TTC549 (cell line): ENCODE data around the gene TNFSF10.
"Not testable (repeated sequence)": the region's sequence is repeated elsewhere in the genome, so short reads cannot be mapped to it uniquely, and the experiment has no call there.

Source experiments
- FAIRE-seq: peaks from 2 replicates; lab custom pipeline; 2012; peaks lifted over from hg19 to GRCh38; lab: Jason Lieb, UNC

The TNFSF10 gene

DNA sequence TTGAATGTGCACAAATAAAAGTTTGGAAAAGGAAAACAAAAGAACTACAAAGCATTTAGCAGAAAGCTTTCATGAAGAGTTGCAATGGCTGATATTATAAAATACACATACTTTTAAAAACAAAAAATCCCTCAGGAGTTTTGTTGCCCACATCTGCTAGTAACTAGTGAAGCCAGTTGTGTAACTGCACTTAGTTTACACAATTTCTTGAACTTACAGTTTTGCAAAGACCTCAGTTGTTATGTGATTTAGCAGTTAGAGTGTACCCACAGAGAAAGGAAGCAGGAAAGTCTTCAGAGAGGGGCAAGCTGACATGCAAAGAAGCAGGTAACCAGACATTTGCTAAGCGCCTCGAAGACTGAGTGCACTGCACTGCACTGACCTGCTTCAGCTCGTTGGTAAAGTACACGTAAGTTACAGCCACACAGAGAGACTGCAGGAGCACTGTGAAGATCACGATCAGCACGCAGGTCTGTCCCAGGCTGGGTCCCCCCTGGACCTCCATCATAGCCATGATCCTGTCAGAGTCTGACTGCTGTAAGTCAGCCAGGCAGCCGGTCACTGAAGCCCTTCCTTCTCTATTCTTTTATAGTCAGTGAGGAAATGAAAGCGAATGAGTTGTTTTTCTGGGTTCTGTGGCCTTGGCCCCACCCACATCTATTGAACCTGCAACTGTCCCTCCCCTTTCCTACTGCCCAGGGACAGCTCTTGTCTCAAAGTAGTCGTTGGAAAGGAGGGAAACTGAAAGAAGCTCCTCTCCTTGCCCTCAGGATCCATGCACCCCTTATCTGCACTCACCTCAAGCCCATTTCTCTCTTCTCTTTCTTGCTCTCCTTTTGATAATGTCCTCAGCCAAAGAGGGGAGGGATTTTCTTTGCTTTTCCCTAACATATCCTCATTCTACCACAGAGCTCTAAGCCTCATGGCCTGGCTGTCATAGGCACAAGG lies at the start of gene TNFSF10:
TNFSF10 (minus strand) TSS at position 560 of the 948 bp plus-strand sequence; CDS start at position 514, 46 bp downstream.
- FAIRE-seq: no peak

DNA sequence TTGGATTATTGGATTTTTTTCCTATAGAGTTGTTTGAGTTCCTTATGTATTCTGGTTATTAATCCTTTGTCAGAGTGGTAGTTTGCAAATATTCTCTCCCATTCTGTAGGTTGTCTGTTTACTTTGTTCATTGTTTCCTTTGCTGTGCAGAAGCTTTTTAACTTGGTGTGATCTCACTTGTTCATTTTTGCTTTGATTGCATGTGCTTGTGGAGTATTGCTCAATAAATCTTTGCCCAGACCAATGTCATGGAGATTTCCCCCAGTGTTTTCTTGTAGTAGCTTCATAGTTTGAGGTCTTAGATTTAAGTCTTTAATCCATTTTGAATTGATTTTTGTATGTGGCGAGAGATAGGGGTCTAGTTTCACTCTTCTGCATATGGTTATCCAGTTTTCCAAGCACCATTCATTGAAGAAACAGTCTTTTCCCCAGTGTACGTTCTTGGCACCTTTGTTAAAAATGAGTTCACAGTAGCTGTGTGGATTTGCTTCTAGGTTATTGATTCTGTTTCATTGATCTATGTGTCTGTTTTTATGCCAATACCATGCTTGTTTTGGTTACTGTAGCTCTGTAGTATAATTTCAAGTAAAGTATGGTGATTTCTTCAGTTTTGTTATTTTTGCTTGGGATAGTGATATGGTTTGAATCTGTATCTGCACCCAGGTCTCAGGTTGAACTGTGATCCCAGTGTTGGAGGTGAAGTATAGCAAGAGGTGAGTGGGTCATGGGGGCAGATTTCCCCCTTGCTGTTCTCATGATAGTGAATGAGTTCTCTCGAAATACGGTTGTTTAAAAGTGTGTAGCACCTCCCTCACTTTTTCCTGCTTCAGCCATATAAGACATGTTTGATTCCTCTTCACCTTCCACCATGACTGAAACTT lies 46.1 kb upstream of the TNFSF10 start:
- FAIRE-seq: no peak

DNA sequence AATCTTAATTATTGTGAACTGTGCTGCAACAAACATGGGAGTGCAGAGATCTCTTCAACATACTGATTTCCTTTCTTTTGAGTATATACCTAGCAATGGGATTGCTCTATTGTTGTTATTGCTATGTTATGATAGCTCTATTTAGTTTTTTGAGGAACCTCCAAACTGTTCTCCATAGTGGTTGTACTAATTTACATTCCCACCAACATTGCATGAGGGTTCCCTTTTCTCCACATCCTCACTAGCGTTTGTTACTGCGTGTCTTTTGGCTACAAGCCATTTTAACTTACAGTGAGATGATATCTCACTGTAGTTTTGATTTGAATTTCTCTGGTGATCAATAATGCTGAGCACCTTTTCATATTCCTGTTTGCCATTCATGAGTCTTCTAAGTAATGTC lies 45.5 kb upstream of the TNFSF10 start:
- no peak for FAIRE-seq

DNA sequence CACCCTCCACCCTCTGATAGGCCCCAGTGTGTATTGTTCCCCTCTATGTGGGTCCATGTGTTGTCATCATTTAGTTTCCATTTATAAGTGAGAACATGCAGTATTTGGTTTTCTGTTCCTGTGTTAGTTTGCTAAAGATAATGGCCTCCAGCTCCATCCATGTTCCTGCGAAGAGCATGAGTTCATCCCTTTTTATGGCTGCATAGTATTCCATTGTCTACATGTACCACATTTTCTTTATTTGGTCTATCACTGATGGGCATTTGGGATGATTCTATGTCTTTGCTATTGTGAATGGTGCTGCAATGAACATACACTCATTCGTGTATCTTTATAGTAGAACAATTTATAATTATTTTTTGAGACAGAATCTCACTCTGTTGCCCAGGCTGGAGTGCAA lies 43.6 kb upstream of the TNFSF10 start:
- not testable (repeated sequence) for FAIRE-seq

DNA sequence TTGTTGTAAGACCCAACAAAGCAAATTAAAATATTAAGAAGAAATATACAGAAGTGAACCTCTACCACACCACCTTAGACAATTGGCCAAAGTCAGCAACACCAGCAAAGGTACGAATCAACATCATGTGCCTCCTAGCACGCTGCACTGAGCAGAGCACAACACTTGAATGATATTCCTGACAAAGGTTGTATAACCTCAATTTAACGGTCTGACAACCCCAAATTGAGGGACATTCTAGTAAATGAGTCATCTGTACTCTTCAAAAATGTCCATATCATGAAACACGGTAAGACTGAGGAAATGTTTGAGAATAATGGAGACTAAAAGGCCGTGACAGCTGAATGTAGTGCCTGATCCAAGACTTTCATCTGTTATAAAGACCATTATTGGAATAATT lies 41.3 kb upstream of the TNFSF10 start:
- FAIRE-seq: no peak

DNA sequence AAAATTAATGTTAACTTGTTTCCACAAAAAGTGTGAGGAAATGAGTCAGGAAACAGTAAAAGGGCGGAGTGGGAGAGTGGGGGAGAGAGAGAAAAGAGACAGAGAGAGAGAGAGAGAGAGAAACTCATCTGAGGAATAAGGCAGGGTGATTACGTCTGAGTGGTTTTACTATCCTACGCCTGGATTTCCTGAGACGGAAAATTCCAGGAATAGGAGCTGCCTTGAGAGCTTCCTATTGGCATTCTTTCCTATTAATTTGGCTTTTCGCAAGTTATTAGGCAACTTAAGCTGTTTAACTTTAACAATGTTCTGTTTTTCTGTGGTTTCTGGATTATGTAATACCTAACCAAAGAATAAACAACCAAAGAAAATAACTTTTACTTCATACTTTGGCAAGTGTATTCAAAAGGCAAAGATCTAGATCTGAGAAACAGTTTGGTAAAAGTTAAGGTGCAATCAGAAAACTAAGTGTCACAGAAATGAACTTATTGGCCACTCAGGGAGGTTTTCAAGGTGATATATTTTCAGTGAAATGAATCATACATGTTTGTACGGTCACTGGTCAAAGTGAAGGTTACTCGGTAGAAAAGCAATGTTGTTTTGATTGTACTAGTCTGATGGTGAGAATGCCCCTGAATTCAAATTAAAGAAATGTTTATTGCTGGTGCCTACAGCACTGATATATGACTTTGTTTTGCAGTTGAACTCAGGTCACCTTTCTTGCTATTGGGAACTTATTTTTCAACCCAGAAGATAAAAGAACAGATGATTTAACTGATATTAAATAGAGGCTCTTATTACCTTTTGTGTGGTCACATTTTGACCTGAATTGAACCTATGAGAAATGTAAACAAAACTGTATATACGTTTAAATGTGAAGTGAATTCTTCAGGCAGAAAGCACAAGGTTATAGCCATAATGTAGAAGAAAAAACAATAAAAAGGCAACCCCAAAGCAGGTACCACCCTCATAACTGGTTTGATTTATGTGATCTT lies 39.9 kb upstream of the TNFSF10 start:
- no peak for FAIRE-seq

DNA sequence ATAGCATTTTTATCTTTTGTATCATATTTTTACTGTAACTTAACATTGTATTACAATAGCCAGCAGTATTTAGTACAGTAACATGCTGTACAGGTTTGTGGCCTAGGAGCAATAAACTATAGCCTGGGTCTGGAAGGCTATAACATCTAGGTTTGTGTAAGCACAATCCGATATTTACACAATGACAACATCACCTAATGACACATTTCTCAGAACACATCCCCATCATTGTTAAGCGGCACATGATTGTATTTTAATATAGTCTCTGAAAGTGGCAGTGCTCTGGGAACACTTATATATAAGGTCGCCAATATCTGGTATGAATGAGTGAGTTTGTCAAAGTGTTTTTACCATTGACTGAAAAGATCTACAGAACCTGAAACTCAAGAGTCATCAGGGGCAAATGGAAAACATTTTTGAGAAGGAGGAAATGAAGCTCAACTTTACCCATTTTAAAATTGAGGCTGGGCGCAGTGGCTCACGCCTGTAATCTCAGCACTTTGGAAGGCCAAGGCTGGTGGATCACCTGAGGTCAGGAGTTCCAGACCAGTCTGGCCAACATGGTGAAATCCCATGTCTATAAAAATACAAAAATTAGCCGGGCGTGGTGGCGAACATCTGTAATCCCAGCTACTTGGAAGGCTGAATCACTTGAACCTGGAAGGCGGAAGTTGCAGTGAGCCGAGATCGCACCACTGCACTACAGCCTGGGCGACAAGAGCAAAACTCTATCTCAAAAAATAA lies 38.8 kb upstream of the TNFSF10 start:
- FAIRE-seq: no peak

DNA sequence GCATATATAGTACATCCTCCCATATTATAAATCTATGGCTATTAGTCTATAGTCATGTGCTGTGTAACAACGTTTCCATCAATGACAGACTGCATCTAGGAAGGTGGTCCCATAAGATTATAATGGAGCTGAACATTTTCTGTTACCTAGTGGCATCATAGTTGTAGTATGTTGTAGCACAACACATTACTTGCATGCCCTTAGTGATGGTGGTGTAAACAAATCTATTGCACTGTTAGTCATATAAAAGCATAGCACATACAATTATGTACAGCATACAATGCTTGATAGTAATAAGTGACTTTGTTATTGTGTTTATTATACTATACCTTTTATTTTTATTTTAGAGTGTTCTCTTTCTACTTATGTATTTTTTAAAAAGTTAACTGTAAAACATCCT lies 37.4 kb upstream of the TNFSF10 start:
- FAIRE-seq: no peak

DNA sequence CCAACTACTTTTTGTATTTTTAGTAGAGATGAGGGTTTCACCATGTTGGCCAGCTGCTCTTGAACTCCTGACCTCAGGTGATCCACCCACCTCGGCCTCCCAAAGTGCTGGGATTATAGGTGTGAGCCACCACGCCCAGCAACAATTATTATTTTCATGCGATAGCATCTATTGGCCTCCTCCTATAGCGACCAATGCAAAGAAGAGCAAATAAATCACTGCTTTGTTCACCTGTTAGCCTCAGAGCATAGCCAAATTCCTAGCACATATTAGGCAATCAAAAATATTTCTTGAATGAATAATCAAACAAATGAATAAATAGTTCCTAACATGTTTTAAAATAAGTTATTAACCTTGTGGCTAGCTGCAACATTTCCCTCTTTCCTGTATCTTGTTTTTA lies 36.8 kb upstream of the TNFSF10 start:
- no peak for FAIRE-seq

DNA sequence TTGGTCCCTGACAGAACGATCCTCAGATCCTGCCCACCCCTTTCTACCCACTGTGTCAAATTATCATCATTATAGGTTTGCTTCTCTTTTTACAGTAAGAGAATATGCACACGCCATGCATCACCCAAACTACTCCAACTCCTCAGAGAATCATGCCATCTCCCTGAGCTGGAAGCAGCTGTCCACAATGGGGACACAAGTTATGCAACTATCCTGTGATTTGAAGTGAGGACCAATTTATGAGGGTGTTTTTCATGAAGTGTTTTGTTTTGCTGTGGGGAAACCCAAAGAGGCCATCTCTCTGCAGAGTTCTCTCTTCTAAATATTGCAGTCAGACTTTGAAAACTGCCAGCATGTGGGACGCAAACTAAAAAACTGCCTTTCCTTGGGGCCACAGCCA lies 35.8 kb upstream of the TNFSF10 start:
- FAIRE-seq: no peak

DNA sequence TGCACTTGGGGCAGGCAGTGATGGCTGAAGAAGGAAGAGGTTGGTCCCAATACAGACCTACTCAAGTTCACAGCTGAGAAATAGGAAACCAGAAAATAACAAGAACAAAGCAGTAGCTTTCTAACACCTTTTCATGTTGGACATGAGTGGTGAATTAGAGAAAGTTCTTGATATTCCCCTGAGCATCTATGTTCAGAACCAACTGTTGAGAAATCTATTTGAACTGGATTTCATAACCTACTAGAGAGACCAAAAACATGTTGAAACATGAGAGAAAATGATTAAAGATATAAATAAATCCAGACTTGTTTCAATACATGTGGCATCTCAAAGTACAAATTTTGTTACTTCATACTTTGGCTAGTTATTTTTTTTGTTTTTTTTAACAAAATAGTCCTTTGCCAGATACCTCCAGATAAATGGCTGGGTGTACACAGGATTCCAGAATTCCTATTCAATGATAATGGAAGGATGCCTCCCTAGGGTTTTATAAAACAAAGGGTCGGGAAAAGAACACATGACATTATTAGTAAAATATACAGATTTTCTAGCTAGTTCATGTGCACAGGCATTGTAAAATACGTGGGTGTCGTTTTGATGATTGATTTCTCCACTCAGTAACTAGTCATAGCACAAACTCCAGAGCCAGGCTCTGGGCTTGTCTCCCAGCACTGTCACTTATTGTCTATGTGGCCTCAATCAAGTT lies 34.4 kb upstream of the TNFSF10 start:
- no peak for FAIRE-seq

DNA sequence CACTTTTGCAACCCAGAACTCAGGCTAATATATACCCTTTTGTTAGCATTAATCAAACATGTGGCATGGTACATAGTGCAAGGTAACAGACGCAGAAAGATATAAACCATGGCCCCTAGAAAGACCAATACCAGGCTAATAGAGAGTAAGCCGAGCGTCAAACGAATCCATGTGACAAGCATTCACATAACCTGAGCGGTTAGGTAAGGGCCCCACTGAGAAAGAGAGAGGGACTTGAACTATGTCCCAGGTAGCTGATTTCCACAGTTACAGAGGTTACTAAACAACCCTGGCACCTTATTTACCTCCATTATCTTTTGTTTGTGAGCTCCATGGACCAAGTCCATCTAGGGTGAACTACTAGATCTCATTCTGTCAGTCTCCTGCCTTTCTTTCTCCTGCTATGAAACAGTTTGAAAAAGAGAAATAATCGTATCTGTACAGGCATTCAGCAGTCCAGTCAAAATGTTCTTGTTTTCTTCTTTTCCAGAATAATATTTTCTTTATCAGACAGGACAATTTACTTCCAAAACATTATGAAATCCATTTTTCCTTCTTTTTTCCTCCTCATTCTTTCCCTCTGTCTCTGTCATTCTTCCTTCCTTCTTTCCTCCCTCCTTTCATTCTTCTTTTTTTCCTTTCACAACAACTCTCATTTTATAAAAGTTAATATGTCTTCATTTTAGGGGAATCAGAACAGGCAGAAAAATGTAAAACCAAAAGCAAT lies 30.5 kb upstream of the TNFSF10 start:
- no peak for FAIRE-seq

DNA sequence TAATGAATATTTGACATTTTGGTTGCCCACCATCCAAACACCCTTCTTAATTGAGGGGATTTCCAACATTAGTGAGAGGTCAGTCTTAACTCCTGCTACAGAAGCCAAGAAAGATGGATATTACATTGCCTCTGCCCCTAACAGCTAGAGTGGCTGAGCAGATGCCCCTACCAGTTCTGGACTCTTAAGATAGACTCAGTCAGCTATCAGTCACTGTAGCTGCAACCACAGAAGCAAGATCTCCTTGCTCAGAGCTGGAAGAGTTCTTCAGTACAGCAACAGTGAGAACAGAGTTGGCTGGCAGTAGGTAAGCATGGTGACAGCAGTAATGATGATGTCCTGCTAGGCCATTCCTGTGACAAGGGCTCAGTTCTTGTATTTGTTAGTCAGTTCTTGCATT lies 29.4 kb upstream of the TNFSF10 start:
- FAIRE-seq: no peak

DNA sequence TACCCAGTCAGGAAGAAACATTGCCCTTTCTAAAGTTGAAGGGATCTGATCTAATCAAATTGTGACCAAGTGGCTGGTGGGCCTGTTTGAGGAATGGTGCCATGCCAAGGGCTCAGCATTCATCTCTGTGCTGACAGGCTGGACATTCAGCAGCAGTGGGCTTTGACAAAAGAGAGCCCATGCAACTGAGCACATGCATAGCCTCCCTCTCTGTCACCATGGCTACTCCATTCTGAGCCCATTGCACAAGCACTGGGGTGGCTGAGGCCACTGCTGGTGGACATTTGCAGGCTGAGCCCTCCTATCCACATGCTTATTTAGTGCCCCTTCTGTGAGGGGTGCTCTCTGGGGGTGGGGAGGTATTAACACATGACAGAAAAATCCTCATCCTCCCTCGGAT lies 28.6 kb upstream of the TNFSF10 start:
- no peak for FAIRE-seq

DNA sequence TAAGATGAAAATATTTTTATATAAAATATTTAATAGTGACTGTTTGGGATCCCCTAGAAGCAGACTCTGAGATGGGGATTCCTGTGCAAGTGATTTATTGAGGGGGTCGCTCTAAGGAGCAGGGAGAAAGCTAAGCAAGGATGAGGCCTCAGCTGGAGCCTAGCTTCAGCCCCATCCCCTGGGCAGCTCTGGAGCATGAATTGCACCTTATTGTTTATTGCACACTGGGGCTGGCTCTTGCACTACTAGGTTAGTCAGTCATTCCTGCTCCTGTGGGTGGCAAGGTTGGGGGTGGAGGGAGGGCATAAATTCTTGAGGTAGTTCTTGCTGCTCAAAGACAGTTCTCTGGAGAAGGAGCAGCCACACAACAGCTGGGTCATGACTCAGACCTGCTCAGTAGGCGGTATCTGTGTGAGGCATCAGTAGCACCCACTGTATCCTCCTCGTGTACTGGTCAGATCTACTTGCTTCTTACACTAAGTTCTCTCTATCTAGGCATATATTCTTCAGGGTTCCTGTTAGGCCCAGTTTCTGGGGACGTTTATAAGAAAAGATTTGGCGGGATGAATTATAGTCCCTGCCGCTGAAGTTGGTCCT lies 27.2 kb upstream of the TNFSF10 start:
- FAIRE-seq: no peak

DNA sequence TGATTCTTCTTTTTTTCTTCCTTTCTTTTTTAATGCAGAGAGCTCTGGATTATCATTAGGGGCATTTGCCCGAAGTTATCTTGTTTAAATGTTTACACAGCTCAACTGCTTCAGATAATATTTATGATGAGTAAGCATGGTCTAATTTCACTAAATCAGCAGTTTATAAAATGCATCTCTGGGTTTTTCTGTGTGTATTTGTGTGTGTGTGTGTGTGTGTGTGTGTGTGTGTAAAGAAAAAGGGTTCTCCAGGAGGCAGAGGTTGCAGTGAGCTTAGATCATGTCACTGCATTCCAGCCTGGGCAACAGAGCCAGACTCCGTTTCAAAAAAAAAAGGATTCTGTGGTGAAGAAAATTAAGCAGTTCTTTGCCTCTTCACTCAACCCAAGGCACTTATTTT lies 25.9 kb upstream of the TNFSF10 start:
- FAIRE-seq: no peak

DNA sequence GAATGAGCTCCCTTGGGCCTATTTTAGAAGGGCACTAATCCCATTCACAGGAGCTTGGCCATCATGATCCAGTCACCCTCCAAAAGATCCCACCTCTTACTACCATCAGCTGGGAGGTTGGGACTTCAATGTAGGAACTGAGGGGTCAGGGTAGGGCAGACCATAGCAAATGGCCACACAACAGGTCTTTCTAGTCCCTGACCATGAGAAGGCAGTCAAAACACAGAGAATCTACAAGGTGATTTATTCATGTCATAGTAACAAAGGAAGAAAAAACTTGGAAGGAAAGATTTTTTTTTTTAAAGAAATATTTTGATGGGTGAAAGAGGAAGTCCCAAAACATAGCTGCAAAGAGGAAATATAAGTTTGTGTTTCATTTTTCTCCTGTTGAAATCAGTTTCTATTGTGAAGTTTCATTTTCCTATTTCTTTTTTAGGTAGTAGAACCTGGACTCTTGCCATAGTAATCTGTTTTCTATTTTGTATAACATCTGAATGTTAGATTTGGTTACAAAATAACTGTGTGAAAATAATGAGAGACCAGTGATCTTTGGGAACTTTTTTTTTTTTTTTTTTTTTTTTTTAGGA lies 23.5 kb upstream of the TNFSF10 start:
- FAIRE-seq: no peak

DNA sequence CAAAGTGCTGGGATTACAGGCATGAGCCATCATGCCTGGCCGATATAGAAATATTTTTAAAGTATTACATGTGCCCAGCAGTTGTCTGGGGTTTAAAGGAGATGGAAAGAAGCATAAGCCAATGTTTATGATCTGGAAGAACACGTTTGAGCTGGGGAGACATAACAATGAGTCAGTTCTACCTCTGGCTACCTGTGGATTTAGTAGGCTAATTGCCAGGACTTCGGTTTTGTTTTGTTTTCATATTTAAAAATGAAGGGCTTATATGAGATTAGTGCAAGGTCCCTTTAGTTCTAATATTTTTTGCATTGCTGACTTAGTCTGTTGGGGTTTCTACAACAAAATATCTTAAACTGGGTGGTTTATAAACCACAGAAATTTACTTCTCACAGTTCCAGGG lies 22.9 kb upstream of the TNFSF10 start:
- FAIRE-seq: no peak

DNA sequence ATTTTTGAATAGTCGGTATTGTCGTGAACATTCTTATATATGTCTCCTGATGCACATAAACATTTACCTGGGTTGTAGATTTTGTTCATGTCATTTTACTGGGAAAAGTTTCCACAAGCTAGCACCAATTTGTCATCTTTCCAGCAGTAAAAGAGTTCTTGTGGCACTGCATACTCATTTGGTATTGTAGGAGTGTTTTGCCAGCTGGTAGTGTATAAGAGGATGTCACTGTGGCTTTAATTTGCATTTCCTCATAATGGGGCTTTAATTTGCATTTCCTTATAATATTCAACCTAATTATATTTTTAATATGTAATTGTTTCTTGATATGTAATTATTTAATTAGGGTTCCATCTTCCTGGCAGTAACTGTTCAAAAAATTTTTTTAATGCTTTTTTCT lies 21.2 kb upstream of the TNFSF10 start:
- no peak for FAIRE-seq
